ENCODE data around the gene PSEN2. TPM values are rescaled to one million over a fixed set of nuclear protein-coding genes. Genes with fewer than 3 reads are reported as not detected.

PSEN2 gene
- polyA plus RNA-seq, 1 donor (not counting 4 experiments of a cell fraction or from before 2014, with no cell fraction given) = 9.5 TPM

DNA sequence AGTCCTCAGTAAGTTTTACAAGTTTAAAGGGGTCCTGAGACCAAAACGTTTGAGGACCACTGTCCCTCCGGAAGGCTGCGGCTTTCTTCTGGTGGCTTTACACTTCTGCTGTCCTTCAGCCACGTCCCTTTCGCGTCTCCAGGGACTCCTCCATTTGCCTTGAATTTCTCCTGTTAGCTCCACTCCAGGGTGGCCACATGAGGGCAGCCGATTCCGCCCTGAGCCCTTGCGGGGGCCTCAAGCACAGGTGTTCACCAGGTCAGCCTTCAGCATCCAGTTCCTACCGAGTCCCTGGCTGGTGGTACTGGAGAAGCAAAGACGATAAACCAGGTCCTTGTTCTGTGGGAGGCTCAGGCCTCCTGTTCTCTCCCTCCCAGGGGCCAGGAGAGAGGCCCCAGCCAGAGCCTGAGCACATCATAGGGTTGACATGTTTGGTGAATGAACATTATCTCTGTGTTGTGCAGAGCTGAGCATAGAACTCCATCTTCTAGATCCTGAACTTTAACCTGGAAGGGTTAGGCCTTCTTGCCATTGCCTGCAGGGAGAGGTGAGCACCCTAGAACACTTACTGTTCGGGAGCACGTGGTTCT, 42.3 kb downstream of the PSEN2 start:
- H4K20me1 ChIP-seq (ENCODE audit: control insufficient read depth, extremely low read depth, insufficient read depth, low read length) = no peaks in the 10 kb centered on the region
- TF ChIP-seq, protein P1, sequence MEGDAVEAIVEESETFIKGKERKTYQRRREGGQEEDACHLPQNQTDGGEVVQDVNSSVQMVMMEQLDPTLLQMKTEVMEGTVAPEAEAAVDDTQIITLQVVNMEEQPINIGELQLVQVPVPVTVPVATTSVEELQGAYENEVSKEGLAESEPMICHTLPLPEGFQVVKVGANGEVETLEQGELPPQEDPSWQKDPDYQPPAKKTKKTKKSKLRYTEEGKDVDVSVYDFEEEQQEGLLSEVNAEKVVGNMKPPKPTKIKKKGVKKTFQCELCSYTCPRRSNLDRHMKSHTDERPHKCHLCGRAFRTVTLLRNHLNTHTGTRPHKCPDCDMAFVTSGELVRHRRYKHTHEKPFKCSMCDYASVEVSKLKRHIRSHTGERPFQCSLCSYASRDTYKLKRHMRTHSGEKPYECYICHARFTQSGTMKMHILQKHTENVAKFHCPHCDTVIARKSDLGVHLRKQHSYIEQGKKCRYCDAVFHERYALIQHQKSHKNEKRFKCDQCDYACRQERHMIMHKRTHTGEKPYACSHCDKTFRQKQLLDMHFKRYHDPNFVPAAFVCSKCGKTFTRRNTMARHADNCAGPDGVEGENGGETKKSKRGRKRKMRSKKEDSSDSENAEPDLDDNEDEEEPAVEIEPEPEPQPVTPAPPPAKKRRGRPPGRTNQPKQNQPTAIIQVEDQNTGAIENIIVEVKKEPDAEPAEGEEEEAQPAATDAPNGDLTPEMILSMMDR (optimal IDR thresholded peaks at IDR 0.05 in 1 of 3, IDR thresholded peaks at IDR 0.05 in 1 of 3, conservative IDR thresholded peaks at IDR 0.05 in 1 of 3; ENCODE audit: extremely low read depth in 1 of 3, insufficient read depth in 2 of 3, low read length in 3 of 3) = peak; percentile 39 to 67 (median 50)
- TF ChIP-seq EZH2 (IDR thresholded peaks at IDR 0.05; ENCODE audit: low read length) = no peak
- no peaks in the 10 kb centered on the region for H3K4me1 ChIP-seq (ENCODE audit: control insufficient read depth, extremely low read depth, insufficient read depth, low read length)
- no peak overlapping the region for H2AFZ ChIP-seq (ENCODE audit: control insufficient read depth, low read length)
- no peaks in the 10 kb centered on the region for H3K9me1 ChIP-seq (ENCODE audit: control insufficient read depth, extremely low read depth, insufficient read depth, low read length)
- no peaks in the 10 kb centered on the region for H3K27me3 ChIP-seq (ENCODE audit: control insufficient read depth, extremely low read depth, insufficient read depth, low read length)
- H3K36me3 ChIP-seq (ENCODE audit: control insufficient read depth in 2 of 2, extremely low read depth in 1 of 2, insufficient read depth in 2 of 2, low read length in 2 of 2) = peaks cover 0 to 2% of the 10 kb centered on the region in 2 experiments
- no peaks in the 10 kb centered on the region for H3K9me3 ChIP-seq (ENCODE audit: control insufficient read depth, low read depth, low read length)
- H3K27ac ChIP-seq (ENCODE audit: control insufficient read depth, insufficient read depth, low read length) = no peak overlapping the region
- no peak overlapping the region for H3K9ac ChIP-seq (ENCODE audit: control insufficient read depth, extremely low read depth, insufficient read depth, low read length)
- H3K4me3 ChIP-seq (ENCODE audit: control insufficient read depth in 2 of 3, extremely low read depth in 1 of 3, insufficient read depth in 2 of 3, low read depth in 1 of 3, low read length in 3 of 3) = no peak overlapping the region
- no peaks in the 10 kb centered on the region for H3K79me2 ChIP-seq (ENCODE audit: control insufficient read depth, insufficient read depth, low read length)
- FAIRE-seq = no peak
- no peak for DNase-seq (ENCODE audit: low read depth, low spot score)
- dilution Hi-C loops (cut with MboI; ENCODE audit: extremely low pct_ligation_motif_present, low sequenced_read_pairs) = no loop called here
- no peak overlapping the region for H3K4me2 ChIP-seq (ENCODE audit: control insufficient read depth, extremely low read depth, insufficient read depth, low read depth, low read length)

DNA sequence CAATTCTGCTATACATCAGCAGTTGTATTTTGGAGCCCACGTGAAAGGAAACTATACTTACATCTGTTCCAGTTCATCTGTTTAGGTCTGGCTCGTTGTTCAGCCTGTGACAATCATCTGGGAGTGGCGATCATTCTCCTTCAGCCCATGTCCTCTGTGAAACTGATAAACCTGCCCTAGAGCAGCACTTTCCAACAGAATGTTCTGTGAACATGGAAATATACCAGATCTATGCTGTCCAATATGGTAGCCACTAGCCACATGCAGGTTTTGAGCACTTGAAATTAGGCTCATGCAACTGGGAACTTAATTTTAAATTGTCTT, 45.2 kb downstream of the PSEN2 start:
- Histone ChIP-seq H3K4me1 (ENCODE audit: control insufficient read depth, extremely low read depth, insufficient read depth, low read length) (no peaks in the 10 kb centered on the region), H2AFZ (ENCODE audit: control insufficient read depth, low read length) (no peak overlapping the region), H3K79me2 (ENCODE audit: control insufficient read depth, insufficient read depth, low read length) (no peaks in the 10 kb centered on the region), H3K4me3 (ENCODE audit: control insufficient read depth in 2 of 3, extremely low read depth in 1 of 3, insufficient read depth in 2 of 3, low read depth in 1 of 3, low read length in 3 of 3) (no peak overlapping the region), H3K4me2 (ENCODE audit: control insufficient read depth, extremely low read depth, insufficient read depth, low read depth, low read length) (no peak overlapping the region), H3K9me3 (ENCODE audit: control insufficient read depth, low read depth, low read length) (no peaks in the 10 kb centered on the region), H3K9me1 (ENCODE audit: control insufficient read depth, extremely low read depth, insufficient read depth, low read length) (no peaks in the 10 kb centered on the region), H3K27me3 (ENCODE audit: control insufficient read depth, extremely low read depth, insufficient read depth, low read length) (no peaks in the 10 kb centered on the region), H3K27ac (ENCODE audit: control insufficient read depth, insufficient read depth, low read length) (no peak overlapping the region), H3K36me3 (ENCODE audit: control insufficient read depth in 2 of 2, extremely low read depth in 1 of 2, insufficient read depth in 2 of 2, low read length in 2 of 2) (no peaks in the 10 kb centered on the region), H4K20me1 (ENCODE audit: control insufficient read depth, extremely low read depth, insufficient read depth, low read length) (no peaks in the 10 kb centered on the region), H3K9ac (ENCODE audit: control insufficient read depth, extremely low read depth, insufficient read depth, low read length) (no peak overlapping the region)
- dilution Hi-C loops (cut with MboI; ENCODE audit: extremely low pct_ligation_motif_present, low sequenced_read_pairs) = no loop called here
- no peak for DNase-seq (ENCODE audit: low read depth, low spot score)
- no peak for FAIRE-seq
- TF ChIP-seq, protein P1 (optimal IDR thresholded peaks at IDR 0.05 in 1 of 3, IDR thresholded peaks at IDR 0.05 in 1 of 3, conservative IDR thresholded peaks at IDR 0.05 in 1 of 3; ENCODE audit: extremely low read depth in 1 of 3, insufficient read depth in 2 of 3, low read length in 3 of 3) = no peak
- TF ChIP-seq EZH2 (IDR thresholded peaks at IDR 0.05; ENCODE audit: low read length) = no peak
